HG02678 (cell line): Measurements from ENCODE around the gene NME7.
"Not testable (repeated sequence)": the region's sequence is repeated elsewhere in the genome, so short reads cannot be mapped to it uniquely, and the experiment has no call there.

ENCODE experiments used
- ATAC-seq: cut with Tn5 transposase; IDR thresholded peaks from one replicate; pipeline ENCODE4 v1.9.1; 2021; ENCODE audit warnings: mild to moderate bottlenecking, moderate library complexity; ENCODE audit not compliant: unreplicated experiment

Gene NME7

DNA sequence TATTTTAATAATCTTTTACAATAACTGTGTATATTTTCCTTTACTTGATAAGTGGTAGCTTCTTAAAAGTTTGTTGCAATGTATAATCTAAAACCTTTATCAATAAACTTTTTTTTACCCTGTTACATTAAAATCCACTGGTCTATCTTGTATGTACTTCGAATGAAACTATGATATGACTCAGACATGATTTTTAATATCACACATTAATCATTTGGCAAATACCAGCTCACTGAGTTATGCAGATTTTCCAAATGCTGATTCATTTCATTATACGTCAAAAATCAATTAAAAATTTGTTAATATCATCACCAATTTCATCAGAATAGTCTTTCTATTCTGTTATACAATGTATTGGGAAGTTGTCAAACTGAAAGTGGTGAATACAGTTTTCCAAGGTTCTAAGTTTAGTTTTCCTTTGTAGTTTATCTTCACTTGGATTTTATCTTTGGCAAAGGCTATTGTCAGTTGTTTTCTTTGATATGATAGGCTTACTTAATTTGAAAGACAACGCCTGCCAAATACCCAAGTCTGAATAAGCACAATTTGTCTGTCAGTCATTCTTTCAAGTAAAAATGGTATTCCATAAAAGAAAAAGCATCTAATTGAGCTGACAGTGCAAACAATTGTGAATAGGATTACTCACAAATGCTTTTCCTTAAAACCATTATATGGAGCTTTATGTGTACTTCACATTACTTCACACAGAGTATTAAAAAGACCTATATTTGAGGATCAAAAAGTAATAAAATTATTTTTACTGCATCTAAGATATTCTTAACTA lies 127.0 kb downstream of the NME7 start:
- no peak for ATAC-seq

DNA sequence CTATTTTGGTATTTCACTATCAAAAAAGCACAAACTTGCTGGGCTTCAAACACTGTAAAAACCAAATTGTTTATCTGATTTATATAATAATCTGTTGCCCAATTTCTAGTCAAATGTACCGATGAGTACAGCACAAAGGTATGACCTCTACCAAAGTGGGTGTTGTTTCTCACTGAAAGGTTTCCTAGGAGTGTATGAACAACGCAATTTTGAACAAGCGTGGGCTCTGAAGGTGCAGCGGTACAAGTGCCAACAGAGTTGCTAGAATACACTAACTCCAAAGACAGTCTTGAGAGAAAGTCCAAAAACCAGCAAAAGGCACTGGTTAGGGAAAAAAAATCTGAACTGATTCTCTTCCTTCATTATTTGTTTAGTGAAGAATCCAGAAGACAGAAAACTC lies 130.7 kb downstream of the NME7 start:
- no peak for ATAC-seq

DNA sequence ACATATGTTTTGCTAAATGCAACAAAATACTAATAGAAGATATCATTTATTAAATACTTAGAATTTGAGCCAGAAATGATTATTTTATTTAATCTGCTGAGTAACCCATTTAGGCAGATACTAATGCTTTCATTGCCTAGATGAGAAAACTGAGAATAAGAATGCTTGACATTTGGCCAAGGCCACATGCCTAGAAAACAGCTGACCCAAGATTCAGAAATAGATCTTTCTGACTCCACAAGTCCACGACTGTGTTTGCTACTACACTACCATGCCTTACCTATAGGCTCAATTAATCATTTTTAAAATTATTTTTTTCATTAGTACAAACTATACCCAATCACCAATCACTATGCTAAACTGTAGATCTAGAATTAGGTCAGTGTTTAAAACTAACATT lies 131.5 kb downstream of the NME7 start:
- ATAC-seq = no peak

DNA sequence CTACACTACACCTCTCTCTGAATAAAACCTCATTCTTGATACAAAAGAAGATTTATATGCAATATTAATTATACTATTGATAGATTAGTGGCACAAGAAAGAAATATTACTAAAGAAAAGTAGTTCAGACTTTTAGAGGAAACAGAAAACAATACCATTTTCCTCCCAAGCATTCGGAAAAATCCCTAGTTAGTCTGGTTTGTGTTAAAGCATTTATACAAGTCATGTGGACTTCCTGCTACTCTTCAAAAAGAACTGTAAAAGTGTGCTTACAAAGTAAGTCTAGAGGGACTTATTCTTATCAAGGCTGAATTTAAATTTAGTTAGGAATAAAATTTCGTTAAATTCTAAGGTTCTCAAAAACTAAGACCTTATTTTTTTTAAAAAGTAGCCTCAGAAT lies 132.0 kb downstream of the NME7 start:
- ATAC-seq = no peak

DNA sequence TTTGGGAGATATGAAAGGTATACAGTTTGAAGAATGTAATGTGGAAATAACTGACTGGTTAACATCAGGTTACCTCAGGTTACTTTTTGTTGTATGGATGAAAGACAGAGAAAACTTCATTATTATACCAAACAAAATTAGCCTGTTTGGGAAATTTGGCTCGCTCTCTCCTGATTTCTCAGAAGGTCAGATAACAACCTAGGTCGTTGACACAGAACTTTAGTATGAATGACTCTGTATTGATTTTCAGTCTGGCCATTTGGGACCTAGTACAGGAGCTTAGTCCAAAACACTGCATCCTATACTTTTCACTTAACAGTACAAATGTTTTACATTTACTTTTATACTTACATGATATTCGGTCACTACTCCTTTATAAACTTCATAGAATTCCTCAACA lies 132.8 kb downstream of the NME7 start:
- ATAC-seq = no peak

DNA sequence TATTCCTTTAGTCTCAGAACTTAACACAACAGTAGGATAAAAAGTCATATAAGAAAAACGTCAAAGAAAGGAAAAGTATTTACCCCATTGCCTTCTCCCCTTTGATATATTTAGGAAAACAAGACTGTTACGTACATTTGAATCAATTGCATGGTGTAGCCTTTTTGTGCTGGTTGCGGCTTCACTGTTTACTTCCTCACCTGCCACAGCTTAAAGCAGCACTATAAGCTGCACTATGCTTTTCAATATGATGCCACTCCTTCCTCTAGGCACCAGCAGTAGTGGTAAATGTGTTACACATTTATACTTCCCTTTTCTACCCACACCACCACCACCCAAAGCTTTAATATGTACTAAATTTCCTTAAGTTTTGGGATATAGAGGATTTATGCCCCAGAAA lies 150.0 kb downstream of the NME7 start:
- ATAC-seq = no peak

DNA sequence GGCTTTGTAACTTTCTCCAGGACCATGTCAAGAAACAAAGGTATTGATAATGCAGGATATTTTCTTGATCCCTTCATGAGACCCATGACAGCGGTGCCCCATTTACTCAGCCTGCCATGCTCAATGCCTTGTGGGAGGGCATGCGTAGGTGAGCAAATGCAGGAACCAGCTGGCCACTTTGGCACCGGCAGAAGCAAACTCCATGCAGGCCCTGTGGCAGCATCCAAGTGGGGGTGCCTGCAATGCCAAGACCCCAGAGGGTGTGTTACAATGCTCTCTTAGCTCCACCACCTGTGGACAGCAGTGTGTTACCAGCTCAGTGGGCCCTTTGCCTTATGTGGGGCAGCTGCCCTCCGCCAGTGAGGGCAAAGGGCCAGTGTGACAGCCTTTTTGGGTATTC lies 153.0 kb downstream of the NME7 start:
- ATAC-seq = no peak

DNA sequence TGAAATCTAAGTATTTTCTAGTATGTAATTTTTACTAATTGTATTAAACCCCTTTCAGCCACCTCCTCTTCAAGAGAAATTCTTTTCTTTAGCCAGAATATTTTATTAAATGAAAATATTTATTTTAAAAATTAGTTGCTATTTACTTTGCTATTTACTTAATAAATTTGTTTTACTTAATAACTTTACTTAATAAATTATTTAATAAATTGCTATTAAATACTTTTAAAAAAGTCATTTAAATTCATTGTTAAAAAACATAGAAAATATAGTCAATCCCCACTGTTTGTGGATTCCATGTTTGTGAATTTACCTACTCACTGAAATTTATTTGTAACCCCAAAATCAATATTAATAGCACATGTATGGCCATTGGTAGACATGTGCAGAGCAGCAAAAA lies 155.5 kb downstream of the NME7 start:
- ATAC-seq = no peak

DNA sequence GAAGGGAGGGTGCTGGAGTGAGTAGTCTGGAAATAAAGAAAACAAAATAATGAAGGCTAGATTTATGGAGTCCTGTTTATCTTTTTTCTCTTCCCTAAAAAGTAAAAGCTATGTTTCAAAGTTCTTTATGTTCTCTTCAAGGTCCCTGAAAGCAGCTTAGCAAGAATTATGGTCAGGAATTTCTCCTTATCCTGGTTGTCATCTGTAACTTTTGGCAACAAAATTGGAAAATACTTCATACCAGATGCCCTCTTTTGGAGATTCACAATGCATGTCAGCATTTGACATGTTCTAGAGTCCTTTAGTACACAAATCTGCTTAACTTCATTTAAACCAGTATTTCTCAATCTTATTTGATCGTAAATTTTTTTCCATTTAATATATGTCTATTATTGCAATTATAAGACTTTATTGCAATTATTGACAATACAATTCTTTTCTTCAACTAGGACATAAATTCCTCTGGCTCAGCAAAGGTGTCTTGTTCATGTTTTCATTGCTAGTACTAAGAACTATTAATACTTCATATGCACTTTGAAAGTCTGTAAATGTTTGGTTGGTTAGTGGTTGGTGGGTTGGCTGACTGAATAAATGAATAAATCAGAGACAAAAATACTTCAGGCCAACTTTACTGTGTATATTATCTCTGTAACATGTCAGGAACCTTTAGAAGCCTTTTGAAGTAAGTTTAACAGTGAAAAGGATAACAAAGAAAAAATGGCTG lies 159.6 kb downstream of the NME7 start:
- no peak for ATAC-seq

DNA sequence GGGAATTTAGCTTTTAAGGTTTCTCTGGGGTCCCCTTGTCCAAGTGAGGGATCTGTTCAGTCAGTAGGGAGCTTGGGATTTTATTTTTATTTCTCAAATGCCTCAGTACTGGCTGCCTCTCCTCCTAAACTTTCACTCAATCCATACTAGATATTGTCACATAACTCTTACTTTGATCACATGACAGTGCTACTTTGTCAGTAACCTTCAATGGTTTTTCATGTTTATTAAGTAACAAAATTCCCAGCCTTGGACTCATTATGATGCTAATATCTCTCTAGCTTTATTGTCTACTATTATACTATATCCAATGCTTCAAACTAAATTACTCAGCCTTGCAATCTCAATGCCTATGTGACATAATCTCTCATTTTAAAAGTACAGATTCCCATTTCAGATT lies 163.4 kb downstream of the NME7 start:
- no peak for ATAC-seq

DNA sequence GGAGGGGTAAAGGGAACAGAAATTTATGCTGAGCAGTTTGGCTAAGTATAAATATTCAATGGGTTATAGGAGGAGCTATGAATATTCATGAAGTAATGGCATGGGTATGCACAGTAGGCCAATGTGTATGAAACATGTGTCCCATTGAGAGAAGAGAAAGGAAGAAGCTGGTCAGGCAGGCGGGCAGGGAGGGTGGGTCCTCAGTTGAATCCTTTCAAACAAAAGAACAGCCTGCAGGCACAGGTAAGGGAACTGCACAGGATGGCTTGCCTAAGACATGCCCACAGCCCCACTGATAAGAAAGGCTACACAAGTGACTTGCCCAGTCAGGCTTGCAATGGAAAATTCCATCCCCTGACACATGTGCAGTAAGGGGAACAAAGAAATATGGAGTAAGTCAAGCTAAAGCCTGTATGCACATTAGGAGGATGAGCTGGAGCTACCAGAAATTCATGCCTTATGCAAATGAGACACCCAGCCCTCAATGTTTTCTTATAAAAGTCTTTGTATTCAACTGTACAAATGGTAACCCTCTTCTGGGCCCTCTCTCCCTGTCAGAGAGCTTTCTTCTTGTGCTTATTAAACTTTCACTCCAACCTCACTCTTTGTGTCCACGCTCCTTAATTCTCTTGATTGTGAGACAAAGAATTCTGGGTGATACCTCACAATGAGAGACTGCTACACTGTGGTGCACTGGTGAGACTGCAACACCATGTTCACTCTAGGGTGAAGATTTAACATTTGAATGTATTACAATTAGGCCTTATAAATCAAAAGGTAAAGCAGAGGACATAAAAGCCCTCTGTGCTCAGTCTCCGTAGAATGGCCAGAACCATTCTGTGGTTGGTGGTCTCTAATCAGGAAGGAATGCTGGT lies 164.6 kb downstream of the NME7 start:
- no peak for ATAC-seq

DNA sequence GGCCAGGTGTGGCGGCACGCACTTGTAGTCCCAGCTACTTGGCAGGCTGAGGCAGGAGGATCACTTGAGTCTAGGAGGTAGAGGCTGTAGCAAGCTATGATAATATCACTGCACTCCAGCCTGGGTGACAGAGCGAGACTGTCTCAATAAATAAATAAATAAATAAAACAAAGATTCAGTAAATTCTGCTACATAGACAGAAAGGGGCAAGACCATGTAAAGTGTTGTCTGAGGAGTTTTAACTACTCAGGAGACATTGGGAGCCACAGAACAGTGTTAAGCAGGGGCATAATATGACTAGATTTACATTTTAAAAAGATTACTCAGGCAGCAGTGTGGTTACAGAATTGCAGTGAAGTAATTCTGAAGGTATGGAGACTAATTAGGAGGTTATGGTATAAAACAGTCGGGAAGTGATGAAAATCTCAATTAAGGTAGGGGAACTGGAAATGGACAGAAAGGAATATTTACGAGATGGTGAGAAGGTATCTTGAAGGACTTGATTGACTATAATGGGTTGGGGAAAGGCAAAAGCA lies 166.4 kb downstream of the NME7 start:
- no peak for ATAC-seq

DNA sequence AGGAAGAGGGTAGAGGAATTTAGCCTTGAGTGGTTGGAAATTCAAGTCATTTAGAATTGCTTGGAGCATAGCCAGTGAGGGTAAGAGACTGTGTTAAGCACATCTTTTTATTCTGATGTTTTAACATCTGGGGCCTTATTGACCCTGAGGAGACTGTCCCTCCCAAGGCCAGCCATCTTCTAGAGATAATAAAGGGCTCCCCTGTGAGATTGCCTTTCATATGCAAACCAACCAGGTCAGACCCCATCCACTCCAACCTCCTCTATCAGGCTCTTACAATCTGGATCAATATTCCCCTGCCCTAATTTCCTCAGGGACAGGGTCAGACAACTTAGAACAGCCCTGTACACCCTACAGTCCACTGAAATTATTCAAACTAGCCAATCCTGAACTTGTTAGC lies 167.3 kb downstream of the NME7 start:
- no peak for ATAC-seq

DNA sequence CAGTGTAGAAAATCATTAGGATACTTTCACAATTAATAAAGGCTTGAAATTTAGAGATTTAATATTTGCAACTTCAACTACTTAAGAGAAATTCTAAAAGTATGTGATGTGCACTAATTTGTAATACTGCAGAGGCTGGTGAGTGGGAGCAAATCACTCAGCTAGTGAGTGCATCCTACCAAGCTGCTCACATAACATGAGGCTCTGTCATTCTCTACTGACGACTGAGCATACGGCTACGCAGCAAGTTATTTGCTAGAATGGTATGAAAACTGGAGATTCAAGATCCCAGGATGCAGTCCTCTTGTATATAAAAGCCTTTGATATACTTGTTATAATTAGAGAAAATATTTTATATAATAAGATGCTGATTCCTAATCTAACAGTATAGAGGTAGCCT lies 171.0 kb downstream of the NME7 start:
- ATAC-seq = no peak

DNA sequence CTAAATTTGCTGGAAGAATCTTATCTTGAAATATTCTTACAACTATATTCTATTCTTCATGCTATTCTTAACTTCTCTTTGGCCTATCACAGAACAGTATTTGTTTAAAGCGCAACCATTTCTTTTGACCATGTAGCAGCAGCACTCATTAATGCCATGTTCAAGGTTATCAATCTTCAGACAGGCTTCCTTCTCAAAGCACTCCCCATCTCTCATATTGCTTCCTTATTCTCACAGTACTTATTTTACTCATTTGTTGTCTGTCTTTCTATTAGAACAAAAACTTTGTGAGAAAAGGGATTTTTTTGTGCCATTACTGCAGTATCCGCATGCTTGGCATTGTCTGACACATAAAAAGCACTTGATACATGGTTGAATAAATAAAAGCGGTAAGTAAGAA lies 171.4 kb downstream of the NME7 start:
- no peak for ATAC-seq

DNA sequence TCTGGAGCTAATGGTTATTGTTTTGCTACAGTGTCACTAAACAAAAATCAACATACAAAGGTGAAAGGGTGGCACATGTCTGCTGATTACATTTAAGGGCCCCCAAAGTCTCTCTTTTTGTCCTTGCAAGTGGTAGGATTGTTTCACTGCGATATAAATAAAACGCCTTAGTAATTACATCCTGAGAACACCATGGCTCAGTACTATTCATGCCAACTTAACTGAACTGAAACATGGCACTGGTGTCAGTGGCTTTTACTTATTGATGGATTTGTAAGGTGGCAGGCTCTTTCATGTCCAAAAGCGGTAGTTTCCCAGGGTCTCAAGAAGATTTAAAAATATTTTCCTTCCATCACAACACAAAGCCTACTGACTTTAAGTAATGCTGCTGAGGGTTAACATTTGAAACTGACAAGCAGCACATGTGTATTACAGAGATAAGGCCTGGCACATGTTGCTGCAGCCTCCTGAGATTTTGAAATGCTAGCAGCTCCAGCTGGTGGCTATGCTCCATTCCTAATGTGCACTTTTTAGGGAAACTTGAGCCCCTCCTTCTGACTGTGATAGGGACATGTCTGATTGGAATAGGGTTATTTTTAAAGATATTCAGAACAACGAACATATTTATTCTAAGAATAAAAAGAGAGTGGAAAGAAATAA lies 174.3 kb downstream of the NME7 start:
- no peak for ATAC-seq

DNA sequence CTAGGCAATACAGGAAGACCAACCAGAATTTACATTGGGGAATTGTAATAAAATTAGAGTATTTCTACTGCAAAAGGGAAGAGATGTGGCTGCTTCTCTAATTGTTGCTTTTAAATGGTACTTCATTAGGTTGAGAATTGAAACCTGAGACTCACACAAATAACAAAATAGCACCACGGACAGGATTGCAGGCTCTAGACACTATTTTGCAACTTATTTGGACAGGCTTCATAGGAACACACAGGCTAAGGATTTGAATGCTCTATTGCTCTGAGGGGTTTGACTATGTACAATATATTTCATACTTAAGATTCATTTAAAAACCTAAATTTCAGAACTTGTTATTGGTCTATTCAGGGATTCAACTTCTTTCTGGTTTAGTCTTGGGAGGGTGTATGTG lies 181.5 kb downstream of the NME7 start:
- no peak for ATAC-seq

DNA sequence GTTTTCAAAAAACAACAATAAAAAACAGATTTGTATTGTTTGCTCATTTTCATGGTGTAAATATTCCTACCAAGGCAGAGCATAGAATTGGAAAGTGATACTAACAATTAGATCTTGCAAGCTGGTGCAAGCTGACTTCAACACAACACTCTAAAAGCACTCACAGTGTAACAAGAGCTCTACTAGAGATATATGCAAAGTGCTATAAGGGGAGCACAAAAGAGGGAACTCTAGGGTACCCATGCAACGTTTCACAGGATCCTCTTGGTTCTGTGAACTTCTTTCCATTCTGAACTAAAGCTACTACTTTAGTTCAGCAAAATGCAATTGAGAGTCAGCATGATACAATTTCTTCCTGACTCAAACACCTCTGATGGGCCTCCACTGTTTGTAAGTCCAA lies 182.8 kb downstream of the NME7 start:
- ATAC-seq = no peak

DNA sequence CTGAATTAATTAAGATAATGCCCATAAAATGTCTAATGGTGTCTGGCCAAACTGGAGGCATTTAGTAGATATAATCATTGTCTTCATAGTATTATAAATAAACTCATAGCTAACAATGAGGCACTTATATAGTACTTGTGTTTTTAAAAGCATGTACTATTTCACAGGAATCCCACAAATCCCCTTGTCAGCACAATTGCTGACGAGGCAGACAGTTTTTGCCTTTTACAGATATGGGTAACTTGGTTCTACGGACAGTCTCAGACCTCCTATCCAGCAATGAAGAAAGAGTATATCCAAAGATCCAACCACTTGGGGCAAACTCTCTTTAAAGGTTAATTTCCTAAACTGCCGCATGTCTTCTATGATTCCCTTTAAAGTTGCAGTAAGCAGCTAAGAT lies 187.4 kb downstream of the NME7 start:
- no peak for ATAC-seq

DNA sequence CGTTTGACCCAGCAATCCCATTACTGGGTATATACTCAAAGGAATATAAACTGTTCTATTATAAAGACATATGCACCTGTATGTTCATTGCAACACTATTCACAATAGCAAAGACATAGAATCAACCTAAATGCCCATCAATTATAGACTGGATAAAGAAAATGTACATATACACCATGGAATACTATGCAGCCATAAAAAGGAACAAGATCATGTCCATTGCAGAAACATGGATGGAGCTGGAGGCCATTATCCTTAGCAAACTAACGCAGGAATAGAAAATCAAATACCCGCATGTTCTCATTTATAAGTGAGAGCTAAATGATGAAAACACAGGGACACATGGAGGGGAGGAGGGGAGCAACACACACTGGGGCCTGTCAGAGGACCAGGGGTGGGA lies 188.2 kb downstream of the NME7 start:
- not testable (repeated sequence) for ATAC-seq

DNA sequence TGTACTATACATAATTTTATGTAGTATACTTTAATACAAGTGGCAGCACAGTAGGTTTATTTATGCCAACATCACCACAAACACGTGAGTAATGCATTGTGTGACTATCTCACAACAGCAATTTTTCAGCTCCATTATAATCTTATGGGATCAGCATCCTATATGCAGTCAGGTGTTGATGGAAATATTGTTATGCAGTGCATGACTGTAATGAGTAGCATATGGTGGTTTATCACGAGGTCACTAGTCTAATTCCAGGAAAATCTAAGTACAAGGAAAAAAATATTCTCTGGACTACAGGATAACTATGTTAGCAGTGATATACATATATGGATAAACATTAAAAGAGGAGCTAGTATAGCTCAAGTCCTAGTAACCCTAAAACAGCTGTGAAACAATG lies 192.1 kb downstream of the NME7 start:
- no peak for ATAC-seq
